Measurements from ENCODE around the gene FCRL1. TPM values are rescaled to one million over a fixed set of nuclear protein-coding genes. Genes with fewer than 3 reads are reported as not detected.

The FCRL1 gene
- not detected in 2 replicates for polyA plus RNA-seq (2014; cell fraction: cytosol; rRNA removed)
- polyA plus RNA-seq (2014; cell fraction: nucleus; rRNA removed): not detected in 2 replicates

DNA sequence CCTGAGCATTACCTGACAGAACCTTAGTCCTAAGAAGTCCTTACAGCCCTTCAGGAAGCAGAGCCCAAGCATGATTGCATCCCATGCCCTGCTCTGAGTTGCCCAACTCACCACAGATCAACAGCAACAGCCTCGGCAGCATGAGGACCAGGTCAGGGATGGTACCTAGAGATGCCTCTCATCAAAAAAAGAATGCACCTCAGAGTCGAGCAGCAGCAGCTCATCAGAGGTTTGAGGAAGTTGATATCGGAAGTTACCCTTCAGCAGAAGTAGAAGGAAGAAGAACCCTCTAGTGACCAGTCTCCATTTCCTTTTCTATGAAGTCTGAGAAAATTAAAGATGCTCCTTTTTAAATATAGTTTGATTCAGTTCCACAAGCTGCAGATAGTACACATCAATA, at the start of gene FCRL1:
Gene FCRL1 (minus strand): TSS at position 225 of the 400 bp plus-strand sequence. CDS start 83 bp downstream, at position 142.
- DNase-seq (ENCODE audit: low spot score): no peak

- no peak for DNase-seq (ENCODE audit: low spot score)
Measured at GRCh38 chr1:157868654-157869053, 48.7 kb upstream of the FCRL1 start.

GRCh38 chr1:157862114-157863070, 42.5 kb upstream of the FCRL1 start:
- DNase-seq (ENCODE audit: low spot score): no peak

DNA sequence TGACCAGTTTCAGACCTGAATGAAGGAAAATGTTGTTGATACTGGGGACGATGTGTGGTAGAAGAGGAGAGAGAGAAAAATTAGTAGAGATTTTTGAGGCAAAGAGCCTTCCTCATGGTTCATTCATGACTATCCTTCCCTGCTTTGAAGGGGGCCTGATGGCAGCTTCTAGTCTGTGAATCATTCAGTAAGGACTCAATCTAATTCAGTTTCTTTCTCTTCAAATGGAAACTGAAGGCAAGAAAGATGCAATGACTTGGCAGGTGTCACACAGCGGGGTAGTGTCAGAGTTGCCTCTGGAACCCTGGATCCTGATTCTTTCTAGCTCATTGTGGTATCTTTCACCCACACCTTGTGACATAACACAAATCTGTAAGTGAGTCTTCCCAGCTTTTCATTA, 36.6 kb upstream of the FCRL1 start:
- no peak for DNase-seq (ENCODE audit: low spot score)

- no peak for DNase-seq (ENCODE audit: low spot score)
Measured at GRCh38 chr1:157852476-157852875, 32.6 kb upstream of the FCRL1 start.

GRCh38 chr1:157849229-157849875, 29.4 kb upstream of the FCRL1 start:
- DNase-seq (ENCODE audit: low spot score): no peak

- no peak for DNase-seq (ENCODE audit: low spot score)
Measured at GRCh38 chr1:157844089-157844830, 24.3 kb upstream of the FCRL1 start.

- DNase-seq (ENCODE audit: low spot score): no peak
Measured at GRCh38 chr1:157842939-157843338, 23.0 kb upstream of the FCRL1 start.

- DNase-seq (ENCODE audit: low spot score): no peak
Measured at GRCh38 chr1:157841708-157842107, 21.8 kb upstream of the FCRL1 start, which contains the start of gene CD5L. TSS of gene CD5L (minus strand) at chr1:157841808. CDS start at chr1:157841701, 107 bp downstream.

GRCh38 chr1:157838966-157839365, 19.0 kb upstream of the FCRL1 start:
- no peak for DNase-seq (ENCODE audit: low spot score)

DNA sequence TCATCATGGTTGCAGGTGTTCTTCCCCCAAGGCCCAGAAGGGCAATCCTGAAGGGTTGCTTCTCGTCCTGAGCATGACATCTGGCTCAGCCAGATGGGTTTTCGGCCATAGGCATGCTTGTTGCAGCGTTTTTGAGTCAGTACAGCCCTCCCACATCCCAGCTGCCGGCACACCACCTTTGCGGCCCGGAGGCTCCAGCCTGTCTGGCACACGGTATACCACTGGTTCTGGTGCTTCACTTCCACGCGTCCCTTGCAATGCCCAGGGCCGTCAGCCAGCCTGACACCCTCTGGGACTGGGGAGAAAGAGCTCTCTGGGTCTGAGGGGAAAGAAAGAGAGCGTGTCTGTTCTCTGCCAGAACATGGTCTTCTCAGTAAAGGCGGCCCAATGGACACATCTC, 14.5 kb upstream of the FCRL1 start:
- DNase-seq (ENCODE audit: low spot score): no peak

DNA sequence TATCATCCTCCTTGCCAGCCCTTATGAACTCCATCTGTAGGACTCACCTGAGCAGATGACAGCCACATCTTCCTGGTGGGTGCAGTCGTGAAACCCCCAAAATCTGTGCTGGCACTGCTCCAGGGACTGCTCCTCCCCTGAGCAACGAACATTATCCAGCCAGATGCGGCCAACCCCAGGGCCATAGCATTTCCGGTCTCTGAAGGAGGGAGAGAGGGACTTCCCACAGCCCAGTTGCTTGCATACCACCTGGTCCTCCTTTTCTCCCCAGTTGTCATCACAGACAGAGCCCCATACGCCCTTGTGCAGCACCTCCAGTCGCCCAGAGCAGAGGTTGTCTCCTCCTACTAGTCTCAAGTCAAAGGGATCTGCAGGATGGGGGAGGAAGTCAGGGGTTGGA, 13.2 kb upstream of the FCRL1 start:
- DNase-seq (ENCODE audit: low spot score): no peak

GRCh38 chr1:157831968-157832626, 12.2 kb upstream of the FCRL1 start:
- no peak for DNase-seq (ENCODE audit: low spot score)

DNA sequence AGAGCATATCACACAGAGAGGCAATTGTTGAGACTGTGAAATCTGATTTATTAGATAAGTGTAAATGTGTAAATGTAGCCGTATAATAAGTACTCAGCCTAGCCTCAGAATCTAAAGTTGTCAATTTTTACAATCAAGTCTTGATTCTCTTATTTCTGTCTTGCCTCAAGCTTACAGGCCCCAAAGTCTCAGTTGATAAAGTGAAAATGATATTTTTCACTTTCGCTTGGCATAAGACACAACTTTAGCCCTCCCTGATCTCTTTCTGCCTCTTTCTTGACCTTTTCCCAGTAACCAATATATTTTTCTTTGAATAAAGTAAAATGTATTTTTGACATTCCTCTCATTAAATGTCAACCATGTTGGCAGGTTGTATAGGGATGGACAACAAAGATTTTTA, 11.0 kb upstream of the FCRL1 start:
- no peak for DNase-seq (ENCODE audit: low spot score)

GRCh38 chr1:157829711-157830110, 9.8 kb upstream of the FCRL1 start:
- DNase-seq (ENCODE audit: low spot score): no peak

DNA sequence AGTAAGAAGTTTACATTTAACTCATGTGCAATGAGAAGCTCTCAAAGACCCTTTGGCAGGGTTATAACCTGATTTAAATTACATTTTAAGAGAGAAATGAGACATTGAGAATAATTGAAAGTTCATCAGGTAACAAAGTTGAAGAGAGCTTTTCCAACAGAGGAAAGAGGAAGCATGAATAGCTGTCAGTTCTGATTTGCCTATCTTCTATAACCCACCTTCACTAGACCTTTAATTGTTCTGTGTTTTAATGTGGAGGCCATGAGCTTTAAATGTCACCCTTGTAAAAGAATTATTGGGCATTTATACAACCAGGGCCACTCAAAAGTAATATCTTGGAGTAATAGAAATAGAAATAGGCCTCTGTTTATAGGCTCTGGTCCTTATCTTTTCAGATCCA, 9.3 kb upstream of the FCRL1 start:
- DNase-seq (ENCODE audit: low spot score): no peak

- no peak for DNase-seq (ENCODE audit: low spot score)
Measured at GRCh38 chr1:157820299-157820698, 379 bp upstream of the FCRL1 start.

- DNase-seq (ENCODE audit: low spot score): no peak
Measured at GRCh38 chr1:157819215-157819614, 705 bp downstream of the FCRL1 start.

- DNase-seq (ENCODE audit: low spot score): no peak
Measured at GRCh38 chr1:157813269-157813668, 6.7 kb downstream of the FCRL1 start.

- no peak for DNase-seq (ENCODE audit: low spot score)
Measured at GRCh38 chr1:157806431-157807149, 13.3 kb downstream of the FCRL1 start.

DNA sequence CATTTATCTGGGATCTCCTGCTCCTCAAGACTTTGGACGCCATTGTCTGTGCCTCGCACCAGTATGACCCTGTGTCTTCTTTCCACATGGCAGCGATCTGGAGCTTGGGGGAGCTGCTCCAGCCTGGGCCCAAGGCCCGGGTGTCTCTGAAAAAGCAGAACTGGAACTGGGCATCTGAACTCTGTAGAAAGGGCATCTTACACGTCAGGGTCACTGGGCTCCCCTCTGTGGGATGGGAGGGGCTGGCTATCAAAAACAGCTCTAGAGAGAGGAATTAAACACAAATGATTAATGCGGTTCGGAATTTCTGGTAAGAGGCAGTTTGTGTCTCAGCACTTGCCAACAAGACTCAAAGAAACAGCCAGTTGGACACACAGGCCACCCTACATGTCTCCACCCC, 16.1 kb downstream of the FCRL1 start:
- DNase-seq (ENCODE audit: low spot score): no peak
